A673 (cell line): ENCODE measurements around the gene RNASEH2A. TPM values are rescaled to one million over a fixed set of nuclear protein-coding genes. Genes with fewer than 3 reads are reported as not detected.

Experiments used
- BruUV-seq: library from RNA; stranded (reverse); fragments of 400-500 nt; replicated peaks from 2 replicates; lab custom pipeline; 2021; lab: Mats Ljungman, UMichigan
- CTCF ChIA-PET: fragments of 300-600 bp; sonication (Branson Sonifier 250); formaldehyde crosslinking; loops from one replicate; lab custom pipeline; 2022; ENCODE audit warnings: antibody characterized with exemption; lab: Charles Lee
- POLR2A ChIA-PET: fragments of 300-600 bp; sonication (Branson Sonifier 250); formaldehyde crosslinking; loops from one replicate; lab custom pipeline; 2022; ENCODE audit warnings: antibody characterized with exemption; ENCODE audit not compliant: low non-redundant PET; lab: Charles Lee
- DNase-seq: peaks from one replicate; pipeline ENCODE4 v3.0.0-alpha.2; 2015; ENCODE audit warnings: low spot score
- H3K27ac ChIP-seq: fragments of 200-600 bp; sonication (generic); 2 replicates; pipeline ENCODE4 v1.5.1; 2016; ENCODE audit warnings: mixed run types, low read depth, mild to moderate bottlenecking, mixed read lengths, antibody characterized with exemption, low read length; ENCODE audit not compliant: poor library complexity, severe bottlenecking
- H3K27me3 ChIP-seq: fragments of 200-600 bp; sonication (generic); replicated peaks from 2 replicates; pipeline ENCODE4 v1.6.1; 2017; ENCODE audit warnings: mixed run types, low read depth, mild to moderate bottlenecking, mixed read lengths, antibody characterized with exemption, low read length; ENCODE audit not compliant: insufficient read depth, poor library complexity
- H3K36me3 ChIP-seq: fragments of 200-600 bp; sonication (generic); 2 replicates; pipeline ENCODE4 v1.6.1; 2016; ENCODE audit warnings: mixed run types, mild to moderate bottlenecking, mixed read lengths, antibody characterized with exemption, low read length; ENCODE audit not compliant: insufficient read depth, poor library complexity, severe bottlenecking
- H3K4me1 ChIP-seq: fragments of 200-600 bp; sonication (generic); 2 replicates; pipeline ENCODE4 v1.6.1; 2017; ENCODE audit warnings: mixed run types, mild to moderate bottlenecking, mixed read lengths, antibody characterized with exemption, low read length; ENCODE audit not compliant: insufficient read depth, poor library complexity, severe bottlenecking
- H3K4me3 ChIP-seq: fragments of 200-600 bp; sonication (generic); 2 replicates; pipeline ENCODE4 v1.5.1; 2016; ENCODE audit warnings: low read depth, mixed run types, mild to moderate bottlenecking, mixed read lengths, low read length; ENCODE audit not compliant: poor library complexity, severe bottlenecking
- H3K9me3 ChIP-seq: fragments of 200-600 bp; sonication (generic); 2 replicates; pipeline ENCODE4 v1.6.1; 2016; ENCODE audit warnings: mixed run types, low read depth, mild to moderate bottlenecking, mixed read lengths, antibody characterized with exemption, low read length; ENCODE audit not compliant: poor library complexity, severe bottlenecking
- EZH2 ChIP-seq: fragments of 200-600 bp; sonication (generic); IDR thresholded peaks from 2 replicates; pipeline ENCODE4 v1.6.1; 2017; ENCODE audit warnings: borderline replicate concordance, low read depth, mild to moderate bottlenecking, mixed read lengths, antibody characterized with exemption, low read length; ENCODE audit not compliant: poor library complexity, severe bottlenecking
- intact Hi-C: fragments of 100-400 bp; cut with micrococcal nuclease; formaldehyde crosslinking; loops from one replicate; pipeline ENCODE4 v1.10.0; 2022; ENCODE audit not compliant: unreplicated experiment
- microRNA-seq: library from miRNA; unstranded; fragments of <30 nt; microRNA quantifications from one replicate; pipeline ENCODE4 v1.2.0, GENCODE V29; 2021
- total RNA-seq: library from RNA; stranded (reverse); gene quantifications from 2 replicates; pipeline ENCODE4 v1.2.3, GENCODE V29; 2021
- TF ChIP-seq, protein P1 (sequence below): fragments of 300-800, 200-600 bp; sonication (generic); conservative IDR thresholded peaks from 2 replicates; pipeline ENCODE4 v1.5.1; 2017; ENCODE audit warnings: low read depth, mild to moderate bottlenecking, antibody characterized with exemption, low read length, moderate library complexity, mixed read lengths

The RNASEH2A gene
- total RNA-seq, 1 experiment from 2014 or later, result 99.7 TPM

DNA sequence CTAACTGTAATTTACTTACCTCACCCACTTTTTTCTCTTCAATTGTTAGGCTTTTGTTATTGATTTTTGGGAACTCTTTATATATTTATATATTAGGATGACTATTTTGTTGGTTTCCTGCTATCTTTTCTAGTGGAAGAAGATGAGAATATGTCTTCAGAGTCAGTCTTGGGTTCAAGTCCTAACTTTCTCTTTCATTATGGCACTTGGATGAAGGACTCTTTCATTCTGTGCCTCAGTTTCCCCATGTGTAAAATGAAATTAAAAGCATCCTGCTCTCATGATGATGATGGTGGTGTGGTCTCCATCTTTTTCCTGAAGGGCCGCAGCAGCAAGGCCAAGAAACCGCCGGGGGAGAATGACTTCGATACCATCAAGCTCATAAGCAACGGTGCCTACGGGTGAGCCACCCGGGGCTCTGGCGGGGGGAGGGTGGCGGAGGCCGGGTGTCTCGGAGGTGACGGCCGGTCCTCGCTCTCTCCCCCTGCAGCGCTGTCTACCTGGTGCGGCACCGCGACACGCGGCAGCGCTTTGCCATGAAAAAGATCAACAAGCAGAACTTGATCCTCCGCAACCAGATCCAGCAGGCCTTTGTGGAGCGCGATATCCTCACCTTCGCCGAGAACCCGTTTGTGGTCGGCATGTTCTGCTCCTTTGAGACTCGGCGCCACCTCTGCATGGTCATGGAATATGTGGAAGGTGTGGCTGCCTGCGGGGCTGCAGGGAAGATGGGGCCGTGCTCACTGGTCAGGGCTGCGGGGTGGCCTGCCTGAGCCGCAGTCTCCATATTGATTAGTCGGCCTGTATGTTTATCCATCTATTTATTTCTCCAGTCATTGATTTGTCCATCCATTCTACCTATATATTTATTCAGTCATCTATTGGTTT is 51.9 kb downstream of the RNASEH2A start:
- H3K9me3 ChIP-seq, result no peaks in the 10 kb centered on the region
- no peaks in the 10 kb centered on the region for H3K4me1 ChIP-seq
- CTCF ChIA-PET, result interaction anchor here (0.6 kb wide), 4 partner anchors 10 to 1562 kb away, joined by 5 to 10 read pairs (median 6); no protein-coding TSS in a partner anchor
- H3K36me3 ChIP-seq, result peaks cover 3% of the 10 kb centered on the region
- intact Hi-C loops, result no loop called here
- no TSS peak for BruUV-seq
- DNase-seq, result no peak
- no peak overlapping the region for H3K27ac ChIP-seq
- TF ChIP-seq, protein P1, sequence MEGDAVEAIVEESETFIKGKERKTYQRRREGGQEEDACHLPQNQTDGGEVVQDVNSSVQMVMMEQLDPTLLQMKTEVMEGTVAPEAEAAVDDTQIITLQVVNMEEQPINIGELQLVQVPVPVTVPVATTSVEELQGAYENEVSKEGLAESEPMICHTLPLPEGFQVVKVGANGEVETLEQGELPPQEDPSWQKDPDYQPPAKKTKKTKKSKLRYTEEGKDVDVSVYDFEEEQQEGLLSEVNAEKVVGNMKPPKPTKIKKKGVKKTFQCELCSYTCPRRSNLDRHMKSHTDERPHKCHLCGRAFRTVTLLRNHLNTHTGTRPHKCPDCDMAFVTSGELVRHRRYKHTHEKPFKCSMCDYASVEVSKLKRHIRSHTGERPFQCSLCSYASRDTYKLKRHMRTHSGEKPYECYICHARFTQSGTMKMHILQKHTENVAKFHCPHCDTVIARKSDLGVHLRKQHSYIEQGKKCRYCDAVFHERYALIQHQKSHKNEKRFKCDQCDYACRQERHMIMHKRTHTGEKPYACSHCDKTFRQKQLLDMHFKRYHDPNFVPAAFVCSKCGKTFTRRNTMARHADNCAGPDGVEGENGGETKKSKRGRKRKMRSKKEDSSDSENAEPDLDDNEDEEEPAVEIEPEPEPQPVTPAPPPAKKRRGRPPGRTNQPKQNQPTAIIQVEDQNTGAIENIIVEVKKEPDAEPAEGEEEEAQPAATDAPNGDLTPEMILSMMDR, result no peak
- no peak for TF ChIP-seq EZH2
- no peak overlapping the region for H3K4me3 ChIP-seq
- H3K27me3 ChIP-seq, result no peaks in the 10 kb centered on the region
- POLR2A ChIA-PET, result no interaction called here

DNA sequence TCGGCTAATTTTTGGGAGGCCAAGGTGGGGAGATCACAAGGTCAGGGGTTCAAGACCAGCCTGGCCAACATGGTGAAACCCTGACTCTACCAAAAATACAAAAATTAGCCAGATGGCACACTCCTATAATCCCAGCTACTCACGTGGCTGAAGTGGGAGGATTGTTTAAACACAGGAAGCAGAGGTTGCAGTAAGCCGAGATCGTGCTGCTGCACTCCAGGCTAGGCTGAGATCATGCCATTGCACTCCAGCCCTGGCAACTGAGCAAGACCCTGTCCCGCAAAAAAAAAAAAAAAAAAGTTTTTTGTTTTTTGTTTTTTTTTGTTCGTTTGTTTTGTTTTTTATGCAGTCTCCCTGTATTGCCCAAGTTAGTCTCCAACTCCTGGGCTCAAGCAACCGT is 53.2 kb downstream of the RNASEH2A start:
- CTCF ChIA-PET, result no interaction called here

More for the DNA sequence above, 53.2 kb downstream of the RNASEH2A start:
- no TSS peak for BruUV-seq
- DNase-seq, result no peak
- Histone ChIP-seq H3K4me3 (no peak overlapping the region), H3K27me3 (no peaks in the 10 kb centered on the region), H3K27ac (no peak overlapping the region), H3K4me1 (no peaks in the 10 kb centered on the region), H3K9me3 (no peaks in the 10 kb centered on the region), H3K36me3 (peaks cover 3% of the 10 kb centered on the region)
- no peak for TF ChIP-seq EZH2
- TF ChIP-seq, protein P1, result no peak
- intact Hi-C loops, result no loop called here
- POLR2A ChIA-PET, result no interaction called here

Small RNA genes within 50 kb of the gene (microRNA-seq; reads per million reads assigned to microRNA genes)
- gene MIR5684 (not detected), gene MIR6794 (not detected)

Other genes starting within 250 kb of the RNASEH2A start
- 7.7 and 9.5 TPM in 2 replicates for gene ZNF490, start 195.8 kb upstream of the RNASEH2A start, total RNA-seq
- 22.9 and 26.0 TPM in 2 replicates for gene ZNF791, start 195.7 kb upstream of the RNASEH2A start, total RNA-seq
- 64.4 and 67.1 TPM in 2 replicates for gene MAN2B1, start 139.8 kb upstream of the RNASEH2A start, total RNA-seq
- 19.4 and 24.5 TPM in 2 replicates for gene WDR83, start 139.8 kb upstream of the RNASEH2A start, total RNA-seq
- 117 and 127 TPM in 2 replicates for gene DHPS, start 124.7 kb upstream of the RNASEH2A start, total RNA-seq
- gene GNG14, start 118.6 kb upstream of the RNASEH2A start, total RNA-seq, result not detected in 2 replicates
- 15.4 and 19.6 TPM in 2 replicates for gene FBXW9, start 110.0 kb upstream of the RNASEH2A start, total RNA-seq
- 121 and 150 TPM in 2 replicates for gene TNPO2, start 82.7 kb upstream of the RNASEH2A start, total RNA-seq
- 238 and 259 TPM in 2 replicates for gene TRIR, start 71.9 kb upstream of the RNASEH2A start, total RNA-seq
- gene GET3, start 69.1 kb upstream of the RNASEH2A start, total RNA-seq, result 91.7 and 92.6 TPM in 2 replicates
- gene BEST2, start 54.8 kb upstream of the RNASEH2A start, total RNA-seq, result 0.13 TPM in 1 of 2 replicates, not detected in the other
- 25.8 and 34.1 TPM in 2 replicates for gene HOOK2, start 31.0 kb upstream of the RNASEH2A start, total RNA-seq
- 27.7 and 28.6 TPM in 2 replicates for gene JUNB, start 15.1 kb upstream of the RNASEH2A start, total RNA-seq
- 406 and 429 TPM in 2 replicates for gene PRDX2, start 4.8 kb upstream of the RNASEH2A start, total RNA-seq
- gene THSD8, start 4.5 kb upstream of the RNASEH2A start, total RNA-seq, result 45.2 and 53.4 TPM in 2 replicates
- 1.4 TPM in 1 of 2 replicates, not detected in the other for gene RTBDN, start 28.0 kb downstream of the RNASEH2A start, total RNA-seq
- gene MAST1, start 31.9 kb downstream of the RNASEH2A start, total RNA-seq, result 22.2 and 26.7 TPM in 2 replicates
- 22.7 and 27.8 TPM in 2 replicates for gene DNASE2, start 74.9 kb downstream of the RNASEH2A start, total RNA-seq
- 0.30 and 0.57 TPM in 2 replicates for gene KLF1, start 80.6 kb downstream of the RNASEH2A start, total RNA-seq
- gene GCDH, start 84.6 kb downstream of the RNASEH2A start, total RNA-seq, result 47.3 and 58.7 TPM in 2 replicates
- gene SYCE2, start 112.7 kb downstream of the RNASEH2A start, total RNA-seq, result 0.71 and 1.8 TPM in 2 replicates
- gene FARSA, start 127.1 kb downstream of the RNASEH2A start, total RNA-seq, result 150 and 162 TPM in 2 replicates
- gene CALR, start 132.0 kb downstream of the RNASEH2A start, total RNA-seq, result 994 and 1,019 TPM in 2 replicates
- 183 and 186 TPM in 2 replicates for gene RAD23A, start 139.3 kb downstream of the RNASEH2A start, total RNA-seq
- gene GADD45GIP1, start 150.6 kb downstream of the RNASEH2A start, total RNA-seq, result 61.1 and 67.5 TPM in 2 replicates
- 0.17 TPM in 2 replicates for gene DAND5, start 163.0 kb downstream of the RNASEH2A start, total RNA-seq
- gene NFIX, start 188.9 kb downstream of the RNASEH2A start, total RNA-seq, result 69.7 and 77.9 TPM in 2 replicates